PFSK-1 (cell line): ENCODE measurements around the gene CFAP74.

Source experiments
- SIN3A ChIP-seq: IDR thresholded peaks from 2 replicates; pipeline ENCODE4 v1.6.1; 2012; ENCODE audit warnings: mild to moderate bottlenecking, low read length, moderate library complexity, borderline replicate concordance; ENCODE audit not compliant: insufficient read depth
- TAF1 ChIP-seq: IDR thresholded peaks from 2 replicates; pipeline ENCODE4 v1.6.1; 2012; ENCODE audit warnings: low read length, control low read depth, borderline replicate concordance; ENCODE audit not compliant: insufficient read depth
- TF ChIP-seq, protein P1 (sequence below), 2 experiments: IDR thresholded peaks; 2 replicates each; pipeline versions ENCODE4 v1.6.1 to v1.8.0; 2011 to 2012; ENCODE audit warnings: low read depth in 2 of 2, low read length in 2 of 2, control low read depth in 1 of 2, inconsistent platforms in 1 of 2, mild to moderate bottlenecking in 1 of 2, moderate library complexity in 1 of 2; ENCODE audit not compliant: insufficient read depth in 1 of 2

DNA sequence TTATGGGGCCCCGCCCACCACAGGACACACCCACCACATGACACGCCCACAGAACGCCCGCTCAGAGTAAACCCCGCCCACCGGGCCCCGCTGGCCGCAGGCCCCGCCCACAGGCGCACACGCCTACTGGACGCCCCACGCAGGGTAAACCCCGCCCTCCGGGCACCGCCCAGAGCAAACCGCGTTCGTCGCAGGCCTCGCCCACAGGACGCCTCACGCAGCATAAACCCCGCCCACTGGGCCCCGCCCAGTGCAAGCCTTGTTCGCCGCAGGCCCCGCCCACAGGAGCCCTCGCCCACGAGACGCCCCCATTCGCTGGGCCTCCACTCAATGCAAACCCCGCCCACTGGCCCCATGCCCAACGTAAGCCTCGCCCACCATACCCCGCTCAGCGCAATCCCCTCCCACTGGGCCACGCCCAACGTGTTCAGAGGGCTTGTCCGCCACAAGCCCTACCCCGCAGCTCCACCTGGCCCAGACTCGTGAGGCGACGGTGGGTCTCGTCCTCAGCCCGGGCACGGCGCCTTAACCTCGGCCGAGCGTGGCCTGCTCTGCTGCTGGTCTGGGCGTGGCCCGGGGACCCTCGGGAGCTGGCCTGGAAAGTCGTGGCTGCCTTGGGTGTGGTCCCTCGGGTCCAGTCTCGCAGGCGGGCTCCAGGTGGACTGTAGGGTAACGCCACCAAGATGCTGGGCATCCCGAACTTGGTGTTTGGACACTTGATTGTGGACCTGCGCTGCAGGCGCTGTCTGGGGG is 84.1 kb downstream of the CFAP74 start:
- TF ChIP-seq SIN3A (no peak), TAF1 (no peak)
- TF ChIP-seq, protein P1, sequence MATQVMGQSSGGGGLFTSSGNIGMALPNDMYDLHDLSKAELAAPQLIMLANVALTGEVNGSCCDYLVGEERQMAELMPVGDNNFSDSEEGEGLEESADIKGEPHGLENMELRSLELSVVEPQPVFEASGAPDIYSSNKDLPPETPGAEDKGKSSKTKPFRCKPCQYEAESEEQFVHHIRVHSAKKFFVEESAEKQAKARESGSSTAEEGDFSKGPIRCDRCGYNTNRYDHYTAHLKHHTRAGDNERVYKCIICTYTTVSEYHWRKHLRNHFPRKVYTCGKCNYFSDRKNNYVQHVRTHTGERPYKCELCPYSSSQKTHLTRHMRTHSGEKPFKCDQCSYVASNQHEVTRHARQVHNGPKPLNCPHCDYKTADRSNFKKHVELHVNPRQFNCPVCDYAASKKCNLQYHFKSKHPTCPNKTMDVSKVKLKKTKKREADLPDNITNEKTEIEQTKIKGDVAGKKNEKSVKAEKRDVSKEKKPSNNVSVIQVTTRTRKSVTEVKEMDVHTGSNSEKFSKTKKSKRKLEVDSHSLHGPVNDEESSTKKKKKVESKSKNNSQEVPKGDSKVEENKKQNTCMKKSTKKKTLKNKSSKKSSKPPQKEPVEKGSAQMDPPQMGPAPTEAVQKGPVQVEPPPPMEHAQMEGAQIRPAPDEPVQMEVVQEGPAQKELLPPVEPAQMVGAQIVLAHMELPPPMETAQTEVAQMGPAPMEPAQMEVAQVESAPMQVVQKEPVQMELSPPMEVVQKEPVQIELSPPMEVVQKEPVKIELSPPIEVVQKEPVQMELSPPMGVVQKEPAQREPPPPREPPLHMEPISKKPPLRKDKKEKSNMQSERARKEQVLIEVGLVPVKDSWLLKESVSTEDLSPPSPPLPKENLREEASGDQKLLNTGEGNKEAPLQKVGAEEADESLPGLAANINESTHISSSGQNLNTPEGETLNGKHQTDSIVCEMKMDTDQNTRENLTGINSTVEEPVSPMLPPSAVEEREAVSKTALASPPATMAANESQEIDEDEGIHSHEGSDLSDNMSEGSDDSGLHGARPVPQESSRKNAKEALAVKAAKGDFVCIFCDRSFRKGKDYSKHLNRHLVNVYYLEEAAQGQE (IDR thresholded peaks at IDR 0.05; ENCODE audit: insufficient read depth in 1 of 2, low read depth in 2 of 2, low read length in 2 of 2) = no peak
